SJSA1 (cell line): ENCODE measurements around the gene TMEM176B. TPM values are rescaled to one million over a fixed set of nuclear protein-coding genes. Genes with fewer than 3 reads are reported as not detected.

ENCODE experiments used
- DNase-seq, 2 experiments: peaks; one replicate each; pipeline ENCODE4 v3.0.0-alpha.2; 2015 to 2020; ENCODE audit warnings: low spot score in 2 of 2, low read depth in 1 of 2
- H3K27ac ChIP-seq: fragments of 250-450 bp; sonication (Bioruptor Pico); 2 replicates; pipeline ENCODE4 v1.5.1; 2020; ENCODE audit warnings: mild to moderate bottlenecking, moderate library complexity
- H3K27me3 ChIP-seq: fragments of 250-450 bp; sonication (Bioruptor Pico); replicated peaks from 2 replicates; pipeline ENCODE4 v1.5.1; 2020; ENCODE audit warnings: mild to moderate bottlenecking, moderate library complexity
- H3K36me3 ChIP-seq: fragments of 250-450 bp; sonication (Bioruptor Pico); 2 replicates; pipeline ENCODE4 v1.5.1; 2020; ENCODE audit warnings: mild to moderate bottlenecking
- H3K4me1 ChIP-seq: fragments of 250-450 bp; sonication (Bioruptor Pico); replicated peaks from 2 replicates; pipeline ENCODE4 v1.6.1; 2021; ENCODE audit warnings: mild to moderate bottlenecking
- H3K4me3 ChIP-seq: fragments of 250-450 bp; sonication (Bioruptor Pico); 2 replicates; pipeline ENCODE4 v1.5.1; 2020; ENCODE audit warnings: mild to moderate bottlenecking
- H3K9me3 ChIP-seq: fragments of 250-450 bp; sonication (Bioruptor Pico); replicated peaks from 2 replicates; pipeline ENCODE4 v1.5.1; 2020; ENCODE audit warnings: mild to moderate bottlenecking
- total RNA-seq: library from RNA; depleted of rRNA; stranded (reverse); fragments of >200 nt; shearing (Covaris generic); gene quantifications from 2 replicates; pipeline ENCODE4 v1.2.3, GENCODE V29; 2014

Gene TMEM176B
- total RNA-seq, 1 experiment from 2014 or later: not detected

DNA sequence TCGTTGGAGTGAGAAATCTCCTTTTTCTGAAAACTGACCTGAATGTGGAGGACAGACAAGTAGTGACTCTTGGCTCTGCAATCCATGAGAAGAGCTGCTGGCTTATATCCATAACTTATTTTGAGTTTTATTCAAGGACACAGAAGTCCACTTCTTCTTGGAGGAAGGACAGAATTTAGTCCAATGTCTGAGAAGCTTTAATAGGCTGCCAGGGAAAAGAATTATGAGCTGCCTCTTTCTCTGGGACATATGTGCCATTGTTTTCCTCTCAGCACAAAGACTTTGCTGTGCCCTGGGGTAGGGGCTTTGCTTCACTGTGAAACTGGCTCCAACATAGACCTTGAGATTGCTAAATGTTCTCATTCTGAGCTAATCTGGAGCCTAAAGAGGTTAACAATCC, 31.7 kb upstream of the TMEM176B start:
- DNase-seq: no peak
- no peaks in the 10 kb centered on the region for H3K9me3 ChIP-seq

GRCh38 chr7:150830937-150831336, 30.8 kb upstream of the TMEM176B start:
- no peak overlapping the region for H3K4me3 ChIP-seq
- DNase-seq: no peak
- H3K27me3 ChIP-seq: no peaks in the 10 kb centered on the region; the same call in 1 of the 2 replicates
- no peaks in the 10 kb centered on the region for H3K4me1 ChIP-seq
- no peaks in the 10 kb centered on the region for H3K36me3 ChIP-seq
- no peak overlapping the region for H3K27ac ChIP-seq
- no peaks in the 10 kb centered on the region for H3K9me3 ChIP-seq

More for the DNA sequence above, 31.7 kb upstream of the TMEM176B start:
- Histone ChIP-seq H3K36me3 (no peaks in the 10 kb centered on the region), H3K27me3 (no peaks in the 10 kb centered on the region), H3K4me3 (no peak overlapping the region), H3K27ac (no peak overlapping the region), H3K4me1 (no peaks in the 10 kb centered on the region)

DNA sequence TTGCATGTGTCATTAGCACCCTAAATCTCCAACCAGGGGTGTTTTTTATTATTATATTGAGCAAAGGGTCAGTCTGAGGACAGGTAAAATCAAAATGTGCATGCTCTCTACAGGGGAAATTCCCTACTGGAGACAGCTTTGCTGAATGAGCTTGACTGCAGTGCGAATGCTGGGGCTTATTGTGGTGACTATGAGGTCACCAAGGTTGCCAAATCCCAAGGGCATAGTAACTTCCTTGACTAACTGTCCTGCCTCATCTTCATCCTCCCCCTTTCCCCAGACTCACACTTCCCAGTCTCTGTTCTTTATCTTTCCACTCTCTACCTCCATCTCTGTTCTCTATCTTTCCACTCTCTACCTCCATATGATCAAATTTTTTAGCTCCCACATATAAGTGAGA, 29.3 kb upstream of the TMEM176B start:
- H3K4me1 ChIP-seq: no peaks in the 10 kb centered on the region
- no peaks in the 10 kb centered on the region; the same call in 1 of the 2 replicates for H3K27me3 ChIP-seq
- DNase-seq: no peak
- no peak overlapping the region for H3K27ac ChIP-seq
- no peaks in the 10 kb centered on the region for H3K9me3 ChIP-seq
- no peak overlapping the region for H3K4me3 ChIP-seq
- H3K36me3 ChIP-seq: no peaks in the 10 kb centered on the region

- H3K4me1 ChIP-seq: no peaks in the 10 kb centered on the region
- H3K27ac ChIP-seq: no peak overlapping the region
- no peak for DNase-seq
- no peak overlapping the region for H3K4me3 ChIP-seq
- no peaks in the 10 kb centered on the region; the same call in 1 of the 2 replicates for H3K27me3 ChIP-seq
- no peaks in the 10 kb centered on the region for H3K36me3 ChIP-seq
- no peaks in the 10 kb centered on the region for H3K9me3 ChIP-seq
Observed at GRCh38 chr7:150828384-150828783, 28.2 kb upstream of the TMEM176B start.

GRCh38 chr7:150826061-150826849, 26.1 kb upstream of the TMEM176B start:
- Histone ChIP-seq H3K27me3 (peaks cover 4% of the 10 kb centered on the region; the same call in 1 of the 2 replicates), H3K4me1 (no peaks in the 10 kb centered on the region), H3K4me3 (no peak overlapping the region), H3K9me3 (no peaks in the 10 kb centered on the region), H3K36me3 (no peaks in the 10 kb centered on the region), H3K27ac (no peak overlapping the region)
- no peak for DNase-seq

DNA sequence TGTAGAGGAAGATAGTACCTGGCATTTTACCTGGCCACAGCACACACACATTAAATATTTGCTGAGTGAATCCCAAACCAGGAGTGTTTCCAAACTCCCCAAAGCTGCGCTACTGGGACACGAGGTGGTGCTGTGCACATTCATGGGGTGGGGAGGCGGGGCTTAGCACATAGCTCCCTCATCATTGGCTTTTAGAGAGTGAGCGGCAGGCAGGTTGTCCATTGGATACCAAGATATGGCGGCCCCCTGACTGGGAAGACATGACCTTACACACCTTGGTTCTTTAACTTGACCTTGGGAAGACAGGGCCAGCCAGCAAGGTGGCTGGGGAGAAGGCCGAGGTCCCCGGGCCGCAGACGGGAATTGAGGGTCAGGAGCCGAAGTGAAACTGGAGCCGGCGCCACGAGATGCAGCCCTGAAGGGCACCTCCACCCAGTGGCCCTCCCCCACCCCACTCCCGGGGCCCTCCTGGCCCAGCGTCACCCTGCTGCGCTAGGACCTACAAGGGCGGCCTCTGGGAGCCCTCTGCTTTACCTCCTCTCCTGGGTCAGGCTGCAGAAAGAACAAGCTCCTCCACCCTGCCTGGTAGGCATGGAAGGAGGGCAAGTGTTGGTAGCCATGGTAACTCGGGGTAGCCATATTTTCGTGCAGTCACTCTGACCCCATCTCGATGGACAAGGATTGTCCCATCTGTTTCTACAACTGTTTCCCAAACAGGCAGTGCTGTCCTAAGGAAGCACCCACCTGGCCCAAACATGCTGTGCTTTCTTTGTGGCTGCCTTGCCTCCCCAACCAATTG, 24.4 kb upstream of the TMEM176B start:
- DNase-seq: no peak
- no peaks in the 10 kb centered on the region for H3K9me3 ChIP-seq
- H3K4me1 ChIP-seq: no peaks in the 10 kb centered on the region
- no peak overlapping the region for H3K27ac ChIP-seq
- no peak overlapping the region for H3K4me3 ChIP-seq
- H3K36me3 ChIP-seq: no peaks in the 10 kb centered on the region
- H3K27me3 ChIP-seq: peaks cover 4% of the 10 kb centered on the region; the same call in 1 of the 2 replicates

- DNase-seq: no peak
- Histone ChIP-seq H3K27ac (no peak overlapping the region), H3K4me3 (no peak overlapping the region), H3K9me3 (no peaks in the 10 kb centered on the region), H3K36me3 (no peaks in the 10 kb centered on the region), H3K4me1 (no peaks in the 10 kb centered on the region), H3K27me3 (peaks cover 4% of the 10 kb centered on the region; the same call in 1 of the 2 replicates)
Observed at GRCh38 chr7:150823484-150824126, 23.4 kb upstream of the TMEM176B start.

- no peaks in the 10 kb centered on the region for H3K4me1 ChIP-seq
- no peak overlapping the region for H3K4me3 ChIP-seq
- H3K27ac ChIP-seq: no peak overlapping the region
- no peaks in the 10 kb centered on the region for H3K36me3 ChIP-seq
- no peaks in the 10 kb centered on the region for H3K9me3 ChIP-seq
- DNase-seq: no peak
- peaks cover 4% of the 10 kb centered on the region; the same call in 1 of the 2 replicates for H3K27me3 ChIP-seq
Observed at GRCh38 chr7:150823043-150823442, 22.9 kb upstream of the TMEM176B start.

GRCh38 chr7:150820578-150821198, 20.5 kb upstream of the TMEM176B start:
- peaks cover 4% of the 10 kb centered on the region; the same call in 1 of the 2 replicates for H3K27me3 ChIP-seq
- no peak for DNase-seq
- no peaks in the 10 kb centered on the region for H3K36me3 ChIP-seq
- no peaks in the 10 kb centered on the region for H3K9me3 ChIP-seq
- no peaks in the 10 kb centered on the region for H3K4me1 ChIP-seq
- no peak overlapping the region for H3K4me3 ChIP-seq
- H3K27ac ChIP-seq: no peak overlapping the region

DNA sequence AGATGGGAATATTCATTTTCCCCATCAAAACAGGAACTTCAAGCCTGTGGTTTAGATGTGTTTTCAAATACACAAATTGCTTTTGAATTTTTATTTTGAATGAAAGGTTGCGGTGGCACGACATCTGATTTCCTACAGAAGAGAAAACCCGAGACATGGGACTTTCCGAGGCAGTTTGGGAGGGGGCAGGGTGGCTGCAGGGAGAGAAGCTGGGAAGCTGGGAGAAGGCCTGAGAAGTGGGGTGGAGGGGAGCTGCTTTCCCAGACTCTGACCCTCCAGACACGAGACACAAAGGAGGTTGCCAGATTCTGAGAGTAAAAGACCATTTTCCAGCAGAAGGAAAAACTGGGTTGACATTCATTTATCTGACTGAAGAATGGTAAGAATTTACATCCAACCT, 20.0 kb upstream of the TMEM176B start:
- H3K36me3 ChIP-seq: no peaks in the 10 kb centered on the region
- H3K27ac ChIP-seq: no peak overlapping the region
- DNase-seq: no peak
- H3K4me1 ChIP-seq: no peaks in the 10 kb centered on the region
- H3K4me3 ChIP-seq: no peak overlapping the region
- H3K27me3 ChIP-seq: 0 out of 2 replicates have a peak, but pooled peaks cover 4% of the 10 kb centered on the region
- no peaks in the 10 kb centered on the region for H3K9me3 ChIP-seq

- H3K36me3 ChIP-seq: no peaks in the 10 kb centered on the region
- no peak for DNase-seq
- H3K27me3 ChIP-seq: 0 out of 2 replicates have a peak, but pooled peaks cover 4% of the 10 kb centered on the region
- H3K27ac ChIP-seq: no peak overlapping the region
- H3K9me3 ChIP-seq: no peaks in the 10 kb centered on the region
- H3K4me3 ChIP-seq: no peak overlapping the region
- H3K4me1 ChIP-seq: no peaks in the 10 kb centered on the region
Observed at GRCh38 chr7:150818971-150819370, 18.8 kb upstream of the TMEM176B start.

GRCh38 chr7:150814328-150815001, 14.3 kb upstream of the TMEM176B start:
- H3K4me3 ChIP-seq: no peak overlapping the region
- no peaks in the 10 kb centered on the region for H3K4me1 ChIP-seq
- H3K27ac ChIP-seq: no peak overlapping the region
- H3K36me3 ChIP-seq: no peaks in the 10 kb centered on the region
- H3K27me3 ChIP-seq: no peaks in the 10 kb centered on the region
- H3K9me3 ChIP-seq: no peaks in the 10 kb centered on the region
- DNase-seq: no peak
